ENCODE results near the gene MTHFR. TPM values are rescaled to one million over a fixed set of nuclear protein-coding genes. Genes with fewer than 3 reads are reported as not detected.
A peak's percentile ranks its signal among the peaks of the same experiment; 100 is the strongest.

Gene MTHFR
- polyA plus RNA-seq, 1 experiment: 8.8 TPM

DNA sequence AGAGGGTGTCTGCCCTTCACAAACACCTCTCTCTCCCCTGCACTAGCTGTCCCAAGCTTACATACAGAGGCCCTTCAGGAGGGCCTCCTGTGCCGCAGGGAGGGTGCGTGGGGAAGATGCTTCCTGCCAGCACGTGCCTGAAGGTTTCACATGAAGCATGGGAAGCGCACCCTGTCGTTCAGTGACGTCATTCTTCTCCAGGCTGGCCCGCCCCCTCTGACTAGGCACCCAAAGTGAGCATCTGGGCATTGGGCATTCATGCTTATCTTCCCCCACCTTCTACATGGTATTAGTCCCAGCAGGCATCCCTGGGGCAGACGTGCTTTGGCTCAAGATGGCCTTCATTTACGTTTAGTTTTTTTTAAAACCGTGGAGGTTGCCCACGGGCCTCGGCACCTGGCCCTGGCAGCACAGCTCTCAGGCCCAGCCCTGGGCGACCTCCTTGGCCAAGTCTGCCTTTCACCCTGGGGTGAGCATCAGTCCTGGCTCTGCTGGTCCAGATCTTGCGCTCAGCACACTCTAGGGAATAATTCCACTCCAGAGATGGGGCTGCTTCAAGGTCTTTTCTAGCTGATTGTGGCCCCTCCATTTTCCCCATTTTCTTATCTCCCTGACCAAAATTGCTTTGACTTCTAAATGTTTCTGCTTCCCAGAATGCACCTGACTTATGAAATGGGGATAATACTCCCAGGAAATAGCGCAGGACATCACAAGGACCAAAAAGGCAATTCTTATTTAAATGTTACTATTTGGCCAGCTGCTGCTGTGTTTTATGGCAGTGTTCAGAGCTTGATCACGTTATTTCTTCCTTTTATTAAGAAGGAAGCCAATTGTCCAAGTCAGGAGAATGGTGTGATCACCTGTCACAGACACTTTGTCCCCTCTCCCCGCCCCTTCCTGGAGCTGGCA is 35.7 kb upstream of the MTHFR start:
- ChIA-PET POLR2A (interaction anchor here (0.6 kb wide), 1 partner anchor 91 kb away, joined by 5 read pairs; no protein-coding TSS in a partner anchor), CTCF (interaction anchor here (0.8 to 2.2 kb wide), 2 partner anchors 66 to 249 kb away, joined by 3 to 7 read pairs; no protein-coding TSS in a partner anchor)
- H3K4me3 ChIP-seq (ENCODE audit: low read depth, low read length): no peak overlapping the region
- no peak overlapping the region for H3K27ac ChIP-seq (ENCODE audit: low read depth, low read length)
- no peak for DNase-seq (ENCODE audit: low read depth, low spot score)
- H3K9me3 ChIP-seq (ENCODE audit: control insufficient read depth, insufficient read depth, low read length): no peaks in the 10 kb centered on the region; the same call in 1 of the 2 replicates
- H3K27me3 ChIP-seq (ENCODE audit: control insufficient read depth, insufficient read depth, low read length): no peaks in the 10 kb centered on the region
- TF ChIP-seq, protein P1, sequence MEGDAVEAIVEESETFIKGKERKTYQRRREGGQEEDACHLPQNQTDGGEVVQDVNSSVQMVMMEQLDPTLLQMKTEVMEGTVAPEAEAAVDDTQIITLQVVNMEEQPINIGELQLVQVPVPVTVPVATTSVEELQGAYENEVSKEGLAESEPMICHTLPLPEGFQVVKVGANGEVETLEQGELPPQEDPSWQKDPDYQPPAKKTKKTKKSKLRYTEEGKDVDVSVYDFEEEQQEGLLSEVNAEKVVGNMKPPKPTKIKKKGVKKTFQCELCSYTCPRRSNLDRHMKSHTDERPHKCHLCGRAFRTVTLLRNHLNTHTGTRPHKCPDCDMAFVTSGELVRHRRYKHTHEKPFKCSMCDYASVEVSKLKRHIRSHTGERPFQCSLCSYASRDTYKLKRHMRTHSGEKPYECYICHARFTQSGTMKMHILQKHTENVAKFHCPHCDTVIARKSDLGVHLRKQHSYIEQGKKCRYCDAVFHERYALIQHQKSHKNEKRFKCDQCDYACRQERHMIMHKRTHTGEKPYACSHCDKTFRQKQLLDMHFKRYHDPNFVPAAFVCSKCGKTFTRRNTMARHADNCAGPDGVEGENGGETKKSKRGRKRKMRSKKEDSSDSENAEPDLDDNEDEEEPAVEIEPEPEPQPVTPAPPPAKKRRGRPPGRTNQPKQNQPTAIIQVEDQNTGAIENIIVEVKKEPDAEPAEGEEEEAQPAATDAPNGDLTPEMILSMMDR (IDR thresholded peaks at IDR 0.05; ENCODE audit: low read depth, low read length): no peak

DNA sequence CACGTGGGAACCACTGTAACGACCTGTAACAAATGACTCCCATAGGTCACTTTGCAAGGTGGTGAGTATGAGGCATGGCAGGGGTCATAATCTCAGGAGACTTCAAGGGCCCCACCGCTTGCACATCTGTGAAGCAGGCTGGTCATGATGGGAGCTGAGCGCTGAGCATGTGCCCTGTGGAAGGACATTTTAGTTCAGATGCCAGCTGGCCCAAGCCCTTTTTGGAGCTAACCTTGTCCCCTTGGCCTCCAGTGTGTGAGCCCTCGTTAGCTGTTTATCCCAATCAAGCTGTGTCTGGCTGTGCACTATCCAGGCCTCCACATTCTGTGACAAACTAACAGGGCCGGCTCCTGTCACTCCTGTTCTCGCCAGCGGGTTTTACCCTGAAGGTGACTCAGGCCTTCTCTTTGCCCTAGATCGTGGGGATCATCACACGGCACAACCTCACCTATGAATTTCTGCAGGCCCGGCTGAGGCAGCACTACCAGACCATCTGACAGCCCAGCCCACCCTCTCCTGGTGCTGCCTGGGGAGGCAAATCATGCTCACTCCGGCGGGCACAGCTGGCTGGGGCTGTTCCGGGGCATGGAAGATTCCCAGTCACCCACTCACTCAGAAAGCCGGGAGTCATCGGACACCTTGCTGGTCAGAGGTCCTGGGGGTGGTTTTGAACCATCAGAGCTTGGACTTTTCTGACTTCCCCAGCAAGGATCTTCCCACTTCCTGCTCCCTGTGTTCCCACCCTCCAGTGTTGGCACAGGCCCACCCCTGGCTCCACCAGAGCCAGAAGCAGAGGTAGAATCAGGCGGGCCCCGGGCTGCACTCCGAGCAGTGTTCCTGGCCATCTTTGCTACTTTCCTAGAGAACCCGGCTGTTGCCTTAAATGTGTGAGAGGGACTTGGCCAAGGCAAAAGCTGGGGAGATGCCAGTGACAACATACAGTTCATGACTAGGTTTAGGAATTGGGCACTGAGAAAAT is 34.3 kb upstream of the MTHFR start:
- POLR2A ChIA-PET: no interaction called here

DNA sequence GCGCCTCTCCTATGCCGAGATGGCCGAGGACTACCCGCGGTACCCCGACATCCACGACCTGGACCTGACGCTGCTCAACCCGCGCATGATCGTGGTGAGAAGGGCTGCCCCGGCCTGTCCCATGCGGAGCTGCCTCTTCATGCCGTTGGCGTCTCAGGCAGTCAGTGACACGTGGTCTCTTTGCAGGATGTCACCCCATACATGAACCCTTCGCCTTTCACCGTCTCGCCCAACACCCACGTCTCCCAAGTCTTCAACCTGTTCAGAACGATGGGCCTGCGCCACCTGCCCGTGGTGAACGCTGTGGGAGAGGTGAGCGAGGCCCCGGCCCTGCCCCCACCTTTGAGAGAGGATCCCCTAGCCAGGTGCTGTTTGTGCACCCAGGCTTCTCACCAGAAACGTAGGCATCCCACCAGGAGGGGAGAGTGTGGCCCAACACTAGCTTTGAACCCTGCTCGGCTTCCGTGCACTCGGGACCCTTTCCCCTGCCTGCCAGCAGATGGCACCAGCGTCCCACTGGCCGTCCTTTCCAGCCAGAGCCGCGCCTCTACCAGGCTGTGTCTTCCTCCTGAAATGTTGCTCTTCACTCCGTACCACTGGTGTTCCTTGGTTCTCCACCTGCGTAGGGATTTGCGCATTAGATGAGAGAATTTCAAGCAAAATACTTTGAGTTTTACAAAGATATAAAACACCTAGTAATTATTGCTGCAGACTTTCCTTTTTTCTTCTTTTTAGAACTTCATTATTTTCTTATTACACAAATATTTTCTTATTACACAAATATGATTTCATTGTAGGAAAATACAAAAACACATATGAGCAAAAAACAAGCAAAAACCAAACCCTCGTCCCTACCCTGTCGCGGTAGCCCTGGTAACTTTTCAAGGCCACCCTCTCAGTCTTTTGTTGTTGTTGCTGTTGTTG is 32.8 kb upstream of the MTHFR start:
- ChIA-PET CTCF (interaction anchor here (0.7 to 4.0 kb wide), 12 partner anchors 9 to 71 kb away, joined by 3 to 19 read pairs (median 4); partner anchors contain the start of genes CLCN6, MTHFR and NPPA), POLR2A (interaction anchor here (3.1 kb wide), 1 partner anchor 70 kb away, joined by 31 read pairs; no protein-coding TSS in a partner anchor)

More for the DNA sequence above, 34.3 kb upstream of the MTHFR start:
- no peak overlapping the region for H3K27ac ChIP-seq (ENCODE audit: low read depth, low read length)
- no peaks in the 10 kb centered on the region for H3K27me3 ChIP-seq (ENCODE audit: control insufficient read depth, insufficient read depth, low read length)
- no peaks in the 10 kb centered on the region; the same call in 1 of the 2 replicates for H3K9me3 ChIP-seq (ENCODE audit: control insufficient read depth, insufficient read depth, low read length)
- H3K4me3 ChIP-seq (ENCODE audit: low read depth, low read length): no peak overlapping the region
- TF ChIP-seq, protein P1 (IDR thresholded peaks at IDR 0.05; ENCODE audit: low read depth, low read length): no peak
- DNase-seq (ENCODE audit: low read depth, low spot score): no peak
- CTCF ChIA-PET: interaction anchor here (0.6 to 4.0 kb wide), 4 partner anchors 8 to 68 kb away, joined by 3 to 19 read pairs (median 5); no protein-coding TSS in a partner anchor

More for the DNA sequence above, 32.8 kb upstream of the MTHFR start:
- TF ChIP-seq, protein P1 (IDR thresholded peaks at IDR 0.05; ENCODE audit: low read depth, low read length): peak; percentile 99
- Histone ChIP-seq H3K27ac (ENCODE audit: low read depth, low read length) (no peak overlapping the region), H3K4me3 (ENCODE audit: low read depth, low read length) (no peak overlapping the region), H3K27me3 (ENCODE audit: control insufficient read depth, insufficient read depth, low read length) (no peaks in the 10 kb centered on the region), H3K9me3 (ENCODE audit: control insufficient read depth, insufficient read depth, low read length) (no peaks in the 10 kb centered on the region; the same call in 1 of the 2 replicates)
- DNase-seq (ENCODE audit: low read depth, low spot score): no peak
